Lower lobe of right lung (tissue), 2 donors: ENCODE results near the gene ZNF609. TPM values are rescaled to one million over a fixed set of nuclear protein-coding genes. Genes with fewer than 3 reads are reported as not detected.

ENCODE experiments used
- ATAC-seq, 2 donors: fragments of 200-7000 bp; cut with Tn5 transposase; one replicate each; pipeline ENCODE4 v1.9.1; 2020 to 2022; ENCODE audit warnings: mild to moderate bottlenecking in 2 of 2, moderate library complexity in 2 of 2
- DNase-seq: peaks from one replicate; pipeline ENCODE4 v3.0.0-alpha.2; 2020
- H3K27ac ChIP-seq: fragments of 200-600 bp; one replicate; pipeline ENCODE4 v1.8.0; 2022
- H3K27me3 ChIP-seq: fragments of 200-600 bp; one replicate; pipeline ENCODE4 v1.8.0; 2022; ENCODE audit warnings: low read depth
- H3K36me3 ChIP-seq: fragments of 200-600 bp; one replicate; pipeline ENCODE4 v1.8.0; 2022; ENCODE audit warnings: mild to moderate bottlenecking
- H3K4me1 ChIP-seq: fragments of 200-600 bp; one replicate; pipeline ENCODE4 v1.8.0; 2022
- H3K4me3 ChIP-seq: fragments of 200-600 bp; one replicate; pipeline ENCODE4 v1.8.0; 2022; ENCODE audit warnings: mild to moderate bottlenecking
- H3K9me3 ChIP-seq: fragments of 200-600 bp; one replicate; pipeline ENCODE4 v1.8.0; 2022
- intact Hi-C: fragments of 100-400 bp; cut with DNase I; formaldehyde crosslinking; loops from one replicate; pipeline ENCODE4 v1.11.0; 2022
- total RNA-seq: library from RNA; stranded (reverse); fragmentation: NEBNext Ultra II Directional; extraction: Animal tissue kit (Norgen Biotek cat#: 25700); gene quantifications from one replicate; pipeline ENCODE4 v1.2.1, GENCODE V29; 2021
- TF ChIP-seq, protein P1 (sequence below): fragments of 200-600 bp; IDR thresholded peaks from one replicate; pipeline ENCODE4 v1.8.0; 2022; ENCODE audit warnings: antibody characterized with exemption, mild to moderate bottlenecking
- donor health status: DM: no; HTN: yes; CAD: no; lungs with severe emphysema.

ZNF609 gene
- total RNA-seq, 1 donor from 2014 or later: 45.3 TPM

DNA sequence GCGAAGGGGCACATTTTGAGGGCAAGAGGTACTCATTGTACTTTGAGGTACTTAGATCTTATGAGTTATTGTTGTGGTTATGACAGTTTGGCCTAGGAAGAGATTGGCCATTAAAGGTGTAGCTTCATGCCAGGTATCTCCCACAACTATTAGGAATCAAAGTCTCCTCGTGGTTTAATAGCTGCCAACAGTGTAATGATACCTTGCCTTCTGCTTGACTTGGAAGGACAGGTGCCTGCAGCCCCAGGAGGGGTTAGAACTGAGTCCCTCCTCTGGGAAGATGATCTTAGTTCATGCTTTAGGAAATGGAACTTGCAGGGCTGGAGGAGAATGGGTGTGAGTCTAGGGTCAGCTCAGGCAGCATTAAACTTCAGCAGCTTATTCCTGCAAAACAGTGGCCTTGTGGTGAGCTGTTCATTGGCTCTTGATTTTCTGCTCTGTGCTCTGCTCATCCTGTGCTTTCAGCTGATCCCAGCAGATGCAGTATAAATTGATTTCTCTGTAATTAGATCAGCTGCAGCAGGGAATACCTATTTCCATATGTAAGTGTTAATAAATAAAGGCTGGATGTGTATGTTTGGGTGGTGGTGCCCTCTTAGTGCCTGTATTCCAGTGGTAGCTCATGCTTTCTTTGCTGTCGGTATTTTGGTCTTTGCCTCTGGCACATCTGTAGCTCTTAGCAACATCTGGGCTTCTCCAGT is 40.5 kb downstream of the ZNF609 start:
- intact Hi-C loops: no loop called here
- H3K27me3 ChIP-seq: no peaks in the 10 kb centered on the region
- TF ChIP-seq, protein P1, sequence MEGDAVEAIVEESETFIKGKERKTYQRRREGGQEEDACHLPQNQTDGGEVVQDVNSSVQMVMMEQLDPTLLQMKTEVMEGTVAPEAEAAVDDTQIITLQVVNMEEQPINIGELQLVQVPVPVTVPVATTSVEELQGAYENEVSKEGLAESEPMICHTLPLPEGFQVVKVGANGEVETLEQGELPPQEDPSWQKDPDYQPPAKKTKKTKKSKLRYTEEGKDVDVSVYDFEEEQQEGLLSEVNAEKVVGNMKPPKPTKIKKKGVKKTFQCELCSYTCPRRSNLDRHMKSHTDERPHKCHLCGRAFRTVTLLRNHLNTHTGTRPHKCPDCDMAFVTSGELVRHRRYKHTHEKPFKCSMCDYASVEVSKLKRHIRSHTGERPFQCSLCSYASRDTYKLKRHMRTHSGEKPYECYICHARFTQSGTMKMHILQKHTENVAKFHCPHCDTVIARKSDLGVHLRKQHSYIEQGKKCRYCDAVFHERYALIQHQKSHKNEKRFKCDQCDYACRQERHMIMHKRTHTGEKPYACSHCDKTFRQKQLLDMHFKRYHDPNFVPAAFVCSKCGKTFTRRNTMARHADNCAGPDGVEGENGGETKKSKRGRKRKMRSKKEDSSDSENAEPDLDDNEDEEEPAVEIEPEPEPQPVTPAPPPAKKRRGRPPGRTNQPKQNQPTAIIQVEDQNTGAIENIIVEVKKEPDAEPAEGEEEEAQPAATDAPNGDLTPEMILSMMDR: no peak
- H3K4me1 ChIP-seq: peaks cover 39% of the 10 kb centered on the region
- H3K9me3 ChIP-seq: no peaks in the 10 kb centered on the region
- ATAC-seq: no peak
- H3K36me3 ChIP-seq: peaks cover 30% of the 10 kb centered on the region
- DNase-seq: no peak
- H3K4me3 ChIP-seq: no peak overlapping the region
- no peak overlapping the region for H3K27ac ChIP-seq

- Histone ChIP-seq H3K9me3 (no peaks in the 10 kb centered on the region), H3K27me3 (no peaks in the 10 kb centered on the region), H3K4me3 (no peak overlapping the region), H3K36me3 (peaks cover 32% of the 10 kb centered on the region), H3K4me1 (peaks cover 39% of the 10 kb centered on the region), H3K27ac (no peak overlapping the region)
- TF ChIP-seq, protein P1: no peak
- DNase-seq (no peak), ATAC-seq (no peak)
- intact Hi-C loops: no loop called here
These were observed 41.0 kb downstream of the ZNF609 start for GRCh38 chr15:64501396-64501715.

- no peak overlapping the region for H3K4me3 ChIP-seq
- H3K4me1 ChIP-seq: peaks cover 47% of the 10 kb centered on the region
- no peaks in the 10 kb centered on the region for H3K9me3 ChIP-seq
- DNase-seq (no peak), ATAC-seq (peak; percentile 12 to 43)
- H3K36me3 ChIP-seq: peaks cover 32% of the 10 kb centered on the region
- peak overlapping the region; percentile 53 for H3K27ac ChIP-seq
- TF ChIP-seq, protein P1: no peak
- intact Hi-C loops: no loop called here
- H3K27me3 ChIP-seq: no peaks in the 10 kb centered on the region
These were observed 41.8 kb downstream of the ZNF609 start for GRCh38 chr15:64502151-64502550.

GRCh38 chr15:64502551-64502950 is 42.2 kb downstream of the ZNF609 start:
- DNase-seq: no peak
- TF ChIP-seq, protein P1: no peak
- H3K4me3 ChIP-seq: no peak overlapping the region
- H3K36me3 ChIP-seq: peaks cover 32% of the 10 kb centered on the region
- peak overlapping the region; percentile 53 for H3K27ac ChIP-seq
- intact Hi-C loops: no loop called here
- peak in 1 of 2 donors; percentile 51 for ATAC-seq
- H3K9me3 ChIP-seq: no peaks in the 10 kb centered on the region
- H3K4me1 ChIP-seq: peaks cover 51% of the 10 kb centered on the region
- H3K27me3 ChIP-seq: no peaks in the 10 kb centered on the region

DNA sequence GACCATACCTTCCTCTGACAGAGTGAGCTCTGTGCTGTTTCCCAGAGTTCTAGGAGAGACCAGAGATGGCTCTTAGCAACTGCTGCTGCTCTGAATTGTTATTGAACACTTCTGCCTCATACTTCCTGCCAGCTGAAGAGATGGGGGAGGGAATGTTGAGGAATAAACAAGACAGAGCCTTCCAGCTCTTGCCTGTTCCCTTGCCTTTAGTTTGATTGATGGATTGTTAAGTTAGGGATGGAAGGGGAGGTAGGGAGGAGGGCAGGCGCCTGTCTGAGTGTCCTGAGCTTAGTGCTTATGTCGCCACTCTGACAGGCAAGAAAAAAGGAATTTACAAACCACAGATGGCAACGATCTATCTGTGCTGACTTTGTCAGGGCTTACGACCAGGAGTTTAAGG is 42.8 kb downstream of the ZNF609 start:
- Histone ChIP-seq H3K9me3 (no peaks in the 10 kb centered on the region), H3K4me3 (no peak overlapping the region), H3K4me1 (peaks cover 57% of the 10 kb centered on the region), H3K36me3 (peaks cover 32% of the 10 kb centered on the region), H3K27ac (peak overlapping the region; percentile 53), H3K27me3 (no peaks in the 10 kb centered on the region)
- TF ChIP-seq, protein P1: no peak
- DNase-seq: no peak
- intact Hi-C loops: no loop called here
- ATAC-seq: peak; percentile 39 to 45
